Caco-2 (cell line): Measurements from ENCODE around the gene AKT3. TPM values are rescaled to one million over a fixed set of nuclear protein-coding genes. Genes with fewer than 3 reads are reported as not detected.

ENCODE experiments used
- BruUV-seq: library from RNA; stranded (reverse); fragments of 400-500 nt; replicated peaks from 2 replicates; lab custom pipeline; 2021; lab: Mats Ljungman, UMichigan
- CTCF ChIA-PET: fragments of 300-600 bp; sonication (Branson Sonifier 250); formaldehyde crosslinking; loops from one replicate; lab custom pipeline; 2022; ENCODE audit warnings: antibody characterized with exemption; lab: Charles Lee
- POLR2A ChIA-PET: fragments of 300-600 bp; sonication (Branson Sonifier 250); formaldehyde crosslinking; loops from one replicate; lab custom pipeline; 2022; ENCODE audit warnings: antibody characterized with exemption; lab: Charles Lee
- DNase-seq, 2 experiments: peaks; one replicate each; pipeline versions ENCODE4 v3.0.0 to v3.0.0-alpha.2; 2020 to 2022
- H3K27me3 ChIP-seq: replicated peaks from 2 replicates; pipeline ENCODE4 v1.6.0; 2011; ENCODE audit warnings: low read length; ENCODE audit not compliant: control insufficient read depth, insufficient read depth
- H3K36me3 ChIP-seq: 2 replicates; pipeline ENCODE4 v1.5.1; 2011; ENCODE audit warnings: low read length; ENCODE audit not compliant: control insufficient read depth, insufficient read depth
- H3K4me1 ChIP-seq: fragments of 250-450 bp; sonication (Bioruptor Pico); 2 replicates; pipeline ENCODE4 v1.5.1; 2020; ENCODE audit warnings: mild to moderate bottlenecking
- H3K4me3 ChIP-seq: 2 replicates; pipeline ENCODE4 v1.5.1; 2011; ENCODE audit warnings: low read depth, mild to moderate bottlenecking, control low read depth, low read length
- H3K9me3 ChIP-seq: fragments of 250-450 bp; sonication (Bioruptor Pico); 2 replicates; pipeline ENCODE4 v1.5.1; 2020; ENCODE audit warnings: mild to moderate bottlenecking, moderate library complexity
- H3K27ac Mint-ChIP-seq: one replicate; pipeline ENCODE4 v1.8.0; 2022; ENCODE audit warnings: mixed read lengths; ENCODE audit not compliant: unreplicated experiment
- H3K27me3 Mint-ChIP-seq: one replicate; pipeline ENCODE4 v1.8.0; 2022; ENCODE audit warnings: mixed read lengths; ENCODE audit not compliant: insufficient read depth, unreplicated experiment
- H3K36me3 Mint-ChIP-seq: one replicate; pipeline ENCODE4 v1.8.0; 2022; ENCODE audit warnings: mild to moderate bottlenecking, mixed read lengths; ENCODE audit not compliant: insufficient read depth, unreplicated experiment
- H3K4me1 Mint-ChIP-seq: one replicate; pipeline ENCODE4 v1.8.0; 2022; ENCODE audit warnings: low read depth, mixed read lengths; ENCODE audit not compliant: unreplicated experiment
- H3K4me3 Mint-ChIP-seq: one replicate; pipeline ENCODE4 v1.8.0; 2022; ENCODE audit warnings: mild to moderate bottlenecking, moderate library complexity, mixed read lengths; ENCODE audit not compliant: unreplicated experiment
- H3K9me3 Mint-ChIP-seq: one replicate; pipeline ENCODE4 v1.8.0; 2022; ENCODE audit warnings: mixed read lengths; ENCODE audit not compliant: unreplicated experiment
- CTCF ChIP-seq, 2 experiments: fragments of 200-600 bp in 1 of 2; IDR thresholded peaks; 1 replicate in 1 of 2; 2 replicates in 1 of 2; pipeline versions ENCODE4 v1.5.1 to v1.8.0; 2011 to 2022; ENCODE audit warnings: antibody characterized with exemption in 1 of 2, control low read depth in 1 of 2, inconsistent platforms in 1 of 2, low read depth in 1 of 2, low read length in 1 of 2, mild to moderate bottlenecking in 1 of 2, moderate library complexity in 1 of 2; ENCODE audit not compliant: insufficient read depth in 1 of 2, severe bottlenecking in 1 of 2, unreplicated experiment in 1 of 2
- intact Hi-C: fragments of 100-400 bp; cut with micrococcal nuclease; formaldehyde crosslinking; loops from one replicate; pipeline ENCODE4 v1.10.0; 2022; ENCODE audit not compliant: unreplicated experiment
- total RNA-seq: library from RNA; stranded (reverse); gene quantifications from 2 replicates; pipeline ENCODE4 v1.2.3, GENCODE V29; 2022

The AKT3 gene
- total RNA-seq, 1 experiment from 2014 or later: 3.7 TPM

GRCh38 chr1:243550276-243550675, 299.8 kb downstream of the AKT3 start:
- Mint-ChIP-seq H3K9me3 (no peaks in the 10 kb centered on the region), H3K27ac (no peak overlapping the region), H3K36me3 (no peaks in the 10 kb centered on the region), H3K27me3 (peaks cover 4% of the 10 kb centered on the region), H3K4me3 (no peak overlapping the region), H3K4me1 (no peaks in the 10 kb centered on the region)
- Histone ChIP-seq H3K27me3 (no peaks in the 10 kb centered on the region), H3K36me3 (no peaks in the 10 kb centered on the region), H3K9me3 (no peaks in the 10 kb centered on the region), H3K4me1 (no peaks in the 10 kb centered on the region), H3K4me3 (no peak overlapping the region)
- ChIA-PET CTCF (no interaction called here), POLR2A (no interaction called here)
- DNase-seq: no peak
- intact Hi-C loops: no loop called here
- TF ChIP-seq CTCF (IDR thresholded peaks at IDR 0.05; ENCODE audit: insufficient read depth in 1 of 2, low read depth in 1 of 2, low read length in 1 of 2, severe bottlenecking in 1 of 2, unreplicated experiment in 1 of 2): no peak
- no TSS peak for BruUV-seq

GRCh38 chr1:243549791-243550190, 300.3 kb downstream of the AKT3 start:
- BruUV-seq: no TSS peak
- H3K4me1 Mint-ChIP-seq: no peaks in the 10 kb centered on the region
- intact Hi-C loops: no loop called here
- Histone ChIP-seq H3K36me3 (no peaks in the 10 kb centered on the region), H3K9me3 (no peaks in the 10 kb centered on the region), H3K27me3 (no peaks in the 10 kb centered on the region), H3K4me1 (no peaks in the 10 kb centered on the region), H3K4me3 (no peak overlapping the region)
- no peaks in the 10 kb centered on the region for H3K9me3 Mint-ChIP-seq
- no peaks in the 10 kb centered on the region for H3K36me3 Mint-ChIP-seq
- TF ChIP-seq CTCF (IDR thresholded peaks at IDR 0.05; ENCODE audit: insufficient read depth in 1 of 2, low read depth in 1 of 2, low read length in 1 of 2, severe bottlenecking in 1 of 2, unreplicated experiment in 1 of 2): no peak
- POLR2A ChIA-PET: no interaction called here
- CTCF ChIA-PET: no interaction called here
- H3K27ac Mint-ChIP-seq: no peak overlapping the region
- no peak for DNase-seq
- no peaks in the 10 kb centered on the region for H3K27me3 Mint-ChIP-seq
- H3K4me3 Mint-ChIP-seq: no peak overlapping the region

- no peak overlapping the region for H3K27ac Mint-ChIP-seq
These were observed 300.9 kb downstream of the AKT3 start for GRCh38 chr1:243549108-243549507.

More at GRCh38 chr1:243549108-243549507, 300.9 kb downstream of the AKT3 start:
- Histone ChIP-seq H3K36me3 (no peaks in the 10 kb centered on the region), H3K4me3 (no peak overlapping the region), H3K27me3 (no peaks in the 10 kb centered on the region), H3K4me1 (no peaks in the 10 kb centered on the region), H3K9me3 (no peaks in the 10 kb centered on the region)
- Mint-ChIP-seq H3K4me1 (no peaks in the 10 kb centered on the region), H3K27me3 (no peaks in the 10 kb centered on the region), H3K36me3 (no peaks in the 10 kb centered on the region), H3K4me3 (no peak overlapping the region), H3K9me3 (no peaks in the 10 kb centered on the region)
- no peak for TF ChIP-seq CTCF (IDR thresholded peaks at IDR 0.05; ENCODE audit: insufficient read depth in 1 of 2, low read depth in 1 of 2, low read length in 1 of 2, severe bottlenecking in 1 of 2, unreplicated experiment in 1 of 2)
- BruUV-seq: no TSS peak
- intact Hi-C loops: no loop called here
- ChIA-PET POLR2A (no interaction called here), CTCF (no interaction called here)
- DNase-seq: no peak
